ENCODE data around the gene KCNH6.

Gene KCNH6

GRCh38 chr17:63533433-63534077, 10.4 kb downstream of the KCNH6 start:
- Histone ChIP-seq H3K4me1 (ENCODE audit: control insufficient read depth in 2 of 2, insufficient read depth in 2 of 2, low read length in 2 of 2) (peaks cover 0 to 6% of the 10 kb centered on the region in 2 donors), H3K9me3 (ENCODE audit: control insufficient read depth in 2 of 2, low read length in 2 of 2) (no peaks in the 10 kb centered on the region), H3K9ac (ENCODE audit: low read depth in 1 of 2, low read length in 2 of 2) (no peak overlapping the region), H3K27ac (ENCODE audit: low read depth in 2 of 2, low read length in 2 of 2) (no peak overlapping the region), H3K4me3 (ENCODE audit: low read length in 2 of 2) (no peak overlapping the region), H3K36me3 (ENCODE audit: control insufficient read depth in 2 of 2, insufficient read depth in 2 of 2, low read length in 2 of 2) (no peaks in the 10 kb centered on the region), H3K27me3 (ENCODE audit: control insufficient read depth in 2 of 2, insufficient read depth in 2 of 2, low read length in 2 of 2) (peaks cover 2 to 7% of the 10 kb centered on the region in 2 donors)

GRCh38 chr17:63534078-63534570, 11.0 kb downstream of the KCNH6 start:
- no peaks in the 10 kb centered on the region for H3K36me3 ChIP-seq (ENCODE audit: control insufficient read depth in 2 of 2, insufficient read depth in 2 of 2, low read length in 2 of 2)
- H3K9ac ChIP-seq (ENCODE audit: low read depth in 1 of 2, low read length in 2 of 2): no peak overlapping the region
- no peak overlapping the region for H3K27ac ChIP-seq (ENCODE audit: low read depth in 2 of 2, low read length in 2 of 2)
- no peak overlapping the region for H3K4me3 ChIP-seq (ENCODE audit: low read length in 2 of 2)
- H3K27me3 ChIP-seq (ENCODE audit: control insufficient read depth in 2 of 2, insufficient read depth in 2 of 2, low read length in 2 of 2): peaks cover 7 to 13% of the 10 kb centered on the region in 2 donors
- H3K9me3 ChIP-seq (ENCODE audit: control insufficient read depth in 2 of 2, low read length in 2 of 2): no peaks in the 10 kb centered on the region
- H3K4me1 ChIP-seq (ENCODE audit: control insufficient read depth in 2 of 2, insufficient read depth in 2 of 2, low read length in 2 of 2): peaks cover 0 to 7% of the 10 kb centered on the region in 2 donors

GRCh38 chr17:63534816-63535455, 11.8 kb downstream of the KCNH6 start:
- peaks cover 9 to 21% of the 10 kb centered on the region in 2 donors for H3K27me3 ChIP-seq (ENCODE audit: control insufficient read depth in 2 of 2, insufficient read depth in 2 of 2, low read length in 2 of 2)
- H3K9me3 ChIP-seq (ENCODE audit: control insufficient read depth in 2 of 2, low read length in 2 of 2): no peaks in the 10 kb centered on the region
- H3K36me3 ChIP-seq (ENCODE audit: control insufficient read depth in 2 of 2, insufficient read depth in 2 of 2, low read length in 2 of 2): no peaks in the 10 kb centered on the region

GRCh38 chr17:63535640-63536039, 12.5 kb downstream of the KCNH6 start:
- H3K27me3 ChIP-seq (ENCODE audit: control insufficient read depth in 2 of 2, insufficient read depth in 2 of 2, low read length in 2 of 2): peaks cover 9 to 21% of the 10 kb centered on the region in 2 donors
- no peak overlapping the region for H3K9ac ChIP-seq (ENCODE audit: low read depth in 1 of 2, low read length in 2 of 2)
- no peaks in the 10 kb centered on the region for H3K36me3 ChIP-seq (ENCODE audit: control insufficient read depth in 2 of 2, insufficient read depth in 2 of 2, low read length in 2 of 2)
- H3K9me3 ChIP-seq (ENCODE audit: control insufficient read depth in 2 of 2, low read length in 2 of 2): no peaks in the 10 kb centered on the region
- peaks cover 0 to 7% of the 10 kb centered on the region in 2 donors for H3K4me1 ChIP-seq (ENCODE audit: control insufficient read depth in 2 of 2, insufficient read depth in 2 of 2, low read length in 2 of 2)
- H3K27ac ChIP-seq (ENCODE audit: low read depth in 2 of 2, low read length in 2 of 2): no peak overlapping the region
- no peak overlapping the region for H3K4me3 ChIP-seq (ENCODE audit: low read length in 2 of 2)

More at GRCh38 chr17:63534816-63535455, 11.8 kb downstream of the KCNH6 start:
- no peak overlapping the region for H3K9ac ChIP-seq (ENCODE audit: low read depth in 1 of 2, low read length in 2 of 2)
- H3K4me3 ChIP-seq (ENCODE audit: low read length in 2 of 2): no peak overlapping the region
- peaks cover 0 to 7% of the 10 kb centered on the region in 2 donors for H3K4me1 ChIP-seq (ENCODE audit: control insufficient read depth in 2 of 2, insufficient read depth in 2 of 2, low read length in 2 of 2)
- no peak overlapping the region for H3K27ac ChIP-seq (ENCODE audit: low read depth in 2 of 2, low read length in 2 of 2)

- no peak overlapping the region for H3K4me3 ChIP-seq (ENCODE audit: low read length in 2 of 2)
- H3K9me3 ChIP-seq (ENCODE audit: control insufficient read depth in 2 of 2, low read length in 2 of 2): no peaks in the 10 kb centered on the region
- H3K27me3 ChIP-seq (ENCODE audit: control insufficient read depth in 2 of 2, insufficient read depth in 2 of 2, low read length in 2 of 2): peaks cover 9 to 21% of the 10 kb centered on the region in 2 donors
- H3K36me3 ChIP-seq (ENCODE audit: control insufficient read depth in 2 of 2, insufficient read depth in 2 of 2, low read length in 2 of 2): no peaks in the 10 kb centered on the region
- H3K9ac ChIP-seq (ENCODE audit: low read depth in 1 of 2, low read length in 2 of 2): no peak overlapping the region
- H3K27ac ChIP-seq (ENCODE audit: low read depth in 2 of 2, low read length in 2 of 2): no peak overlapping the region
- peaks cover 0 to 7% of the 10 kb centered on the region in 2 donors for H3K4me1 ChIP-seq (ENCODE audit: control insufficient read depth in 2 of 2, insufficient read depth in 2 of 2, low read length in 2 of 2)
Measured at GRCh38 chr17:63537001-63537400, 13.8 kb downstream of the KCNH6 start.

GRCh38 chr17:63537991-63538692, 15.0 kb downstream of the KCNH6 start:
- H3K27ac ChIP-seq (ENCODE audit: low read depth in 2 of 2, low read length in 2 of 2): no peak overlapping the region
- H3K27me3 ChIP-seq (ENCODE audit: control insufficient read depth in 2 of 2, insufficient read depth in 2 of 2, low read length in 2 of 2): peaks cover 9 to 21% of the 10 kb centered on the region in 2 donors
- no peaks in the 10 kb centered on the region for H3K36me3 ChIP-seq (ENCODE audit: control insufficient read depth in 2 of 2, insufficient read depth in 2 of 2, low read length in 2 of 2)
- H3K9ac ChIP-seq (ENCODE audit: low read depth in 1 of 2, low read length in 2 of 2): no peak overlapping the region
- H3K4me3 ChIP-seq (ENCODE audit: low read length in 2 of 2): no peak overlapping the region
- H3K9me3 ChIP-seq (ENCODE audit: control insufficient read depth in 2 of 2, low read length in 2 of 2): no peaks in the 10 kb centered on the region
- peaks cover 0 to 7% of the 10 kb centered on the region in 2 donors for H3K4me1 ChIP-seq (ENCODE audit: control insufficient read depth in 2 of 2, insufficient read depth in 2 of 2, low read length in 2 of 2)

- Histone ChIP-seq H3K27me3 (ENCODE audit: control insufficient read depth in 2 of 2, insufficient read depth in 2 of 2, low read length in 2 of 2) (peaks cover 9 to 21% of the 10 kb centered on the region in 2 donors), H3K27ac (ENCODE audit: low read depth in 2 of 2, low read length in 2 of 2) (no peak overlapping the region), H3K36me3 (ENCODE audit: control insufficient read depth in 2 of 2, insufficient read depth in 2 of 2, low read length in 2 of 2) (no peaks in the 10 kb centered on the region), H3K4me3 (ENCODE audit: low read length in 2 of 2) (no peak overlapping the region), H3K9me3 (ENCODE audit: control insufficient read depth in 2 of 2, low read length in 2 of 2) (no peaks in the 10 kb centered on the region), H3K4me1 (ENCODE audit: control insufficient read depth in 2 of 2, insufficient read depth in 2 of 2, low read length in 2 of 2) (peaks cover 0 to 7% of the 10 kb centered on the region in 2 donors), H3K9ac (ENCODE audit: low read depth in 1 of 2, low read length in 2 of 2) (no peak overlapping the region)
Measured at GRCh38 chr17:63538693-63539595, 15.8 kb downstream of the KCNH6 start.

GRCh38 chr17:63540590-63540989, 17.4 kb downstream of the KCNH6 start:
- Histone ChIP-seq H3K4me1 (ENCODE audit: control insufficient read depth in 2 of 2, insufficient read depth in 2 of 2, low read length in 2 of 2) (peaks cover 0 to 7% of the 10 kb centered on the region in 2 donors), H3K4me3 (ENCODE audit: low read length in 2 of 2) (no peak overlapping the region)

GRCh38 chr17:63542218-63542545, 19.0 kb downstream of the KCNH6 start:
- no peak overlapping the region for H3K9ac ChIP-seq (ENCODE audit: low read depth in 1 of 2, low read length in 2 of 2)

More at GRCh38 chr17:63540590-63540989, 17.4 kb downstream of the KCNH6 start:
- H3K36me3 ChIP-seq (ENCODE audit: control insufficient read depth in 2 of 2, insufficient read depth in 2 of 2, low read length in 2 of 2): no peaks in the 10 kb centered on the region
- no peak overlapping the region for H3K27ac ChIP-seq (ENCODE audit: low read depth in 2 of 2, low read length in 2 of 2)
- H3K9ac ChIP-seq (ENCODE audit: low read depth in 1 of 2, low read length in 2 of 2): no peak overlapping the region
- peaks cover 9 to 21% of the 10 kb centered on the region in 2 donors for H3K27me3 ChIP-seq (ENCODE audit: control insufficient read depth in 2 of 2, insufficient read depth in 2 of 2, low read length in 2 of 2)
- H3K9me3 ChIP-seq (ENCODE audit: control insufficient read depth in 2 of 2, low read length in 2 of 2): no peaks in the 10 kb centered on the region

More at GRCh38 chr17:63542218-63542545, 19.0 kb downstream of the KCNH6 start:
- no peaks in the 10 kb centered on the region for H3K36me3 ChIP-seq (ENCODE audit: control insufficient read depth in 2 of 2, insufficient read depth in 2 of 2, low read length in 2 of 2)
- H3K4me3 ChIP-seq (ENCODE audit: low read length in 2 of 2): no peak overlapping the region
- H3K4me1 ChIP-seq (ENCODE audit: control insufficient read depth in 2 of 2, insufficient read depth in 2 of 2, low read length in 2 of 2): peaks cover 0 to 7% of the 10 kb centered on the region in 2 donors
- no peak overlapping the region for H3K27ac ChIP-seq (ENCODE audit: low read depth in 2 of 2, low read length in 2 of 2)
- H3K27me3 ChIP-seq (ENCODE audit: control insufficient read depth in 2 of 2, insufficient read depth in 2 of 2, low read length in 2 of 2): peaks cover 9 to 21% of the 10 kb centered on the region in 2 donors
- H3K9me3 ChIP-seq (ENCODE audit: control insufficient read depth in 2 of 2, low read length in 2 of 2): no peaks in the 10 kb centered on the region

Data from mucosa of rectum (tissue), 2 donors.